HepG2 (cell line): ENCODE results near the gene KIFC1. TPM values are rescaled to one million over a fixed set of nuclear protein-coding genes. Genes with fewer than 3 reads are reported as not detected.

Source experiments
- CEBPB ChIP-seq: IDR thresholded peaks from 2 replicates; pipeline ENCODE4 v1.6.1; 2011; ENCODE audit warnings: low read depth, low read length, improper control_type of control experiment, borderline replicate concordance
- EED ChIP-seq: sonication (generic); formaldehyde crosslinking; IDR thresholded peaks from 2 replicates; pipeline ENCODE4 v1.5.0; 2020; ENCODE audit warnings: mild to moderate bottlenecking, missing genetic modification reagents
- FUBP1 ChIP-seq: sonication (generic); formaldehyde crosslinking; IDR thresholded peaks from 2 replicates; pipeline ENCODE4 v1.5.1; 2020; ENCODE audit warnings: missing genetic modification reagents, mild to moderate bottlenecking, borderline replicate concordance
- HINFP ChIP-seq: sonication (generic); formaldehyde crosslinking; IDR thresholded peaks from 2 replicates; pipeline ENCODE4 v1.4.0; 2020; ENCODE audit warnings: low read depth, mild to moderate bottlenecking, missing genetic modification reagents
- IKZF5 ChIP-seq: IDR thresholded peaks from 2 replicates; pipeline ENCODE4 v1.6.1; 2018; ENCODE audit warnings: missing genetic modification reagents, mild to moderate bottlenecking, missing compliant biosample characterization
- MATR3 ChIP-seq: sonication (generic); formaldehyde crosslinking; IDR thresholded peaks from 2 replicates; pipeline ENCODE4 v1.4.0; 2020; ENCODE audit warnings: missing genetic modification reagents
- NFYB ChIP-seq: sonication (generic); formaldehyde crosslinking; IDR thresholded peaks from 2 replicates; pipeline ENCODE4 v1.4.0; 2020; ENCODE audit warnings: missing genetic modification reagents
- RXRA ChIP-seq: sonication (generic); formaldehyde crosslinking; IDR thresholded peaks from 2 replicates; pipeline ENCODE4 v1.5.1; 2020; ENCODE audit warnings: missing genetic modification reagents
- TERF1 ChIP-seq: sonication (generic); formaldehyde crosslinking; IDR thresholded peaks from 2 replicates; pipeline ENCODE4 v1.8.0; 2022; ENCODE audit warnings: mild to moderate bottlenecking, missing genetic modification reagents, moderate library complexity
- ZBTB38 ChIP-seq: sonication (generic); formaldehyde crosslinking; IDR thresholded peaks from 2 replicates; pipeline ENCODE4 v1.5.1; 2020; ENCODE audit warnings: mild to moderate bottlenecking, missing genetic modification reagents
- ZBTB7B ChIP-seq: sonication (generic); formaldehyde crosslinking; IDR thresholded peaks from 2 replicates; pipeline ENCODE4 v1.4.0; 2020; ENCODE audit warnings: missing genetic modification reagents
- ZIK1 ChIP-seq: sonication (generic); formaldehyde crosslinking; IDR thresholded peaks from 2 replicates; pipeline ENCODE4 v1.5.0; 2020; ENCODE audit warnings: mild to moderate bottlenecking, low read depth, missing genetic modification reagents, borderline replicate concordance
- ZNF207 ChIP-seq: fragments of 450-650 bp; IDR thresholded peaks from 2 replicates; pipeline ENCODE4 v1.6.1; 2016; ENCODE audit warnings: antibody characterized with exemption, borderline replicate concordance
- ZNF280B ChIP-seq: sonication (generic); formaldehyde crosslinking; IDR thresholded peaks from 2 replicates; pipeline ENCODE4 v1.5.0; 2020; ENCODE audit warnings: missing genetic modification reagents, mild to moderate bottlenecking, borderline replicate concordance
- ZNF329 ChIP-seq: sonication (generic); formaldehyde crosslinking; IDR thresholded peaks from 2 replicates; pipeline ENCODE4 v1.9.0; 2021; ENCODE audit warnings: low read depth, mild to moderate bottlenecking, missing genetic modification reagents
- ZNF558 ChIP-seq: sonication (generic); formaldehyde crosslinking; IDR thresholded peaks from 2 replicates; pipeline ENCODE4 v1.9.0; 2022; ENCODE audit warnings: mild to moderate bottlenecking, missing genetic modification reagents, borderline replicate concordance
- ZSCAN9 ChIP-seq: IDR thresholded peaks from 2 replicates; pipeline ENCODE4 v1.6.1; 2016; ENCODE audit warnings: borderline replicate concordance
- ZXDC ChIP-seq: sonication (generic); formaldehyde crosslinking; IDR thresholded peaks from 2 replicates; pipeline ENCODE4 v1.5.0; 2020; ENCODE audit warnings: mild to moderate bottlenecking, missing genetic modification reagents
- polyA plus RNA-seq, 8 experiments: library from polyadenylated mRNA; depleted of rRNA in 3 of 8; stranded (reverse) in 7 of 8; unstranded in 1 of 8; fragments of >200 nt; fragmentation: Illumina TruSeq in 4 of 8; extraction: Trizol in 4 of 8; gene quantifications; 2 replicates each; pipeline versions ENCODE4 v1.2.1 to v1.2.3, GENCODE V29; 2011 to 2016; ENCODE audit warnings: low read depth in 4 of 8, missing spikeins in 1 of 8, mixed read lengths in 1 of 8; ENCODE audit not compliant: insufficient read depth in 1 of 8
- total RNA-seq, 5 experiments: library from RNA; depleted of rRNA; stranded (reverse); fragments of >200 nt; fragmentation: Illumina TruSeq; extraction: Trizol; gene quantifications; 2 replicates each; pipeline ENCODE4 v1.2.3, GENCODE V29; 2016; ENCODE audit warnings: low read depth in 1 of 5

Gene KIFC1
- total and polyA plus RNA-seq, 2 of the 13 experiments (the other 11 are each of a cell fraction or from before 2014, with no cell fraction given), result 25.0 to 45.5 TPM

GRCh38 chr6:33417903-33418689 is 26.5 kb downstream of the KIFC1 start, which contains the start of gene CUTA (continued):
- TF ChIP-seq CEBPB (no peak), ZSCAN9 (peak; percentile 61), IKZF5 (peak; percentile 85), ZBTB7B (CRISPR knock-in tag) (peak; percentile 77; the same call in 1 of the 2 replicates), ZIK1 (CRISPR knock-in tag) (peak; percentile 69; the same call in 1 of the 2 replicates), ZNF280B (CRISPR knock-in tag) (peak; percentile 61; the same call in 1 of the 2 replicates), FUBP1 (CRISPR knock-in tag) (0 out of 2 replicates have a peak, but pooled peaks have one; percentile 52), ZNF329 (CRISPR knock-in tag) (peak; percentile 57; the same call in 1 of the 2 replicates), ZXDC (CRISPR knock-in tag) (peak; percentile 92), EED (no peak; the same call in 1 of the 2 replicates), RXRA (CRISPR knock-in tag) (peak; percentile 88), ZNF207 (no peak), MATR3 (no peak), TERF1 (CRISPR knock-in tag) (no peak), HINFP (peak; percentile 92), ZBTB38 (CRISPR knock-in tag) (peak; percentile 60; the same call in 1 of the 2 replicates), ZNF558 (CRISPR knock-in tag) (peak; percentile 98), NFYB (CRISPR knock-in tag) (peak; percentile 91)
